HepG2 (cell line): ENCODE data around the gene VAC14. TPM values are rescaled to one million over a fixed set of nuclear protein-coding genes. Genes with fewer than 3 reads are reported as not detected.

ENCODE experiments used
- MIXL1 ChIP-seq: IDR thresholded peaks from 2 replicates; pipeline ENCODE4 v1.6.1; 2016
- MNT ChIP-seq: fragments of 450-650 bp; IDR thresholded peaks from 2 replicates; pipeline ENCODE4 v1.6.1; 2016
- SP140L ChIP-seq: sonication (generic); formaldehyde crosslinking; IDR thresholded peaks from 2 replicates; pipeline ENCODE4 v1.4.0; 2020; ENCODE audit warnings: missing genetic modification reagents, borderline replicate concordance
- polyA plus RNA-seq, 8 experiments: library from polyadenylated mRNA; depleted of rRNA in 3 of 8; stranded (reverse) in 7 of 8; unstranded in 1 of 8; fragments of >200 nt; fragmentation: Illumina TruSeq in 4 of 8; extraction: Trizol in 4 of 8; gene quantifications; 2 replicates each; pipeline versions ENCODE4 v1.2.1 to v1.2.3, GENCODE V29; 2011 to 2016; ENCODE audit warnings: low read depth in 4 of 8, missing spikeins in 1 of 8, mixed read lengths in 1 of 8; ENCODE audit not compliant: insufficient read depth in 1 of 8
- total RNA-seq, 5 experiments: library from RNA; depleted of rRNA; stranded (reverse); fragments of >200 nt; fragmentation: Illumina TruSeq; extraction: Trizol; gene quantifications; 2 replicates each; pipeline ENCODE4 v1.2.3, GENCODE V29; 2016; ENCODE audit warnings: low read depth in 1 of 5
- TF ChIP-seq, protein P1 (sequence below): sonication (generic); formaldehyde crosslinking; IDR thresholded peaks from 2 replicates; pipeline ENCODE4 v1.5.0; 2020; ENCODE audit warnings: missing genetic modification reagents, mild to moderate bottlenecking, borderline replicate concordance
- TF ChIP-seq, protein P2 (sequence below): IDR thresholded peaks from 2 replicates; pipeline ENCODE4 v1.4.0; 2020; ENCODE audit warnings: mild to moderate bottlenecking, missing genetic modification reagents
- TF ChIP-seq, protein P3 (sequence below): sonication (generic); IDR thresholded peaks from 2 replicates; pipeline ENCODE4 v1.6.1; 2016; ENCODE audit warnings: low read depth, borderline replicate concordance
- TF ChIP-seq, protein P4 (sequence below): sonication (generic); formaldehyde crosslinking; IDR thresholded peaks from 2 replicates; pipeline ENCODE4 v1.4.0; 2020; ENCODE audit warnings: mild to moderate bottlenecking, missing genetic modification reagents

VAC14 gene
- total and polyA plus RNA-seq, 2 of the 13 experiments (the other 11 are each of a cell fraction or from before 2014, with no cell fraction given): 23.5 to 24.6 TPM

DNA sequence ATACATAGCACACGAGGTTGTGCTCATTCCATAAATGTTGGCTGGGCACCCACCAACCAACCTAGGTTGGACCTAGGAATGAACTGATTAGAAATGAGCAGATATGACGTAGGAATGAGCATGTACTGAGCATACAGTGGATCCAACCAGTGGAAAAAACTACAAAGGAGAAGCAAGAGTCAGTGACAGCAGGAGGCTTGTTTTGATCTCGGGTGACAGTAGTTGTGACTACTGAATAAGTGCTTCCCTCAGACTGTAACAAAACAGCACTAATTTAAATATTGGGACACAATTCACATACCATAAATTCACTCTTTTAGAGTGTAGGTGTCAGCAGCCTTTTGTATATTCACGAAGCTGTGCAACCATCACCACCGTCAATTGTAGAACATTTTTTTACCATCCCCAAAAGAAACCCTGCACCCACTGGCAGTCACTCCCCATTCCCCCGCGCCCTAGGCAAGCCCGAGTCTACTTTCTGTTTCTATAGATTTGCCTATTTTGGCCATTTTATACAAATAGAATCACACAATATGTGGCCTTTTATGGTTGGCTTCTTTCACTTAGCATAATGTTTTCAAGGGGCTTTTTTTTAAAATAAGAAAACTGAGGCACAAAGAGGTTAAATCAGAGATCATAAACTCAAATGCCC, 7.0 kb downstream of the VAC14 start (continued):
- TF ChIP-seq, protein P1, sequence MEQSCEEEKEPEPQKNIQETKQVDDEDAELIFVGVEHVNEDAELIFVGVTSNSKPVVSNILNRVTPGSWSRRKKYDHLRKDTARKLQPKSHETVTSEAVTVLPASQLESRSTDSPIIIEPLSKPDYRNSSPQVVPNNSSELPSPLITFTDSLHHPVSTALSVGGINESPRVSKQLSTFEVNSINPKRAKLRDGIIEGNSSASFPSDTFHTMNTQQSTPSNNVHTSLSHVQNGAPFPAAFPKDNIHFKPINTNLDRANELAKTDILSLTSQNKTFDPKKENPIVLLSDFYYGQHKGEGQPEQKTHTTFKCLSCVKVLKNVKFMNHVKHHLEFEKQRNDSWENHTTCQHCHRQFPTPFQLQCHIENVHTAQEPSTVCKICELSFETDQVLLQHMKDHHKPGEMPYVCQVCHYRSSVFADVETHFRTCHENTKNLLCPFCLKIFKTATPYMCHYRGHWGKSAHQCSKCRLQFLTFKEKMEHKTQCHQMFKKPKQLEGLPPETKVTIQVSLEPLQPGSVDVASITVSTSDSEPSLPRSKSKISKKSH (CRISPR knock-in tag): no peak
- TF ChIP-seq MNT: no peak
- TF ChIP-seq, protein P2, sequence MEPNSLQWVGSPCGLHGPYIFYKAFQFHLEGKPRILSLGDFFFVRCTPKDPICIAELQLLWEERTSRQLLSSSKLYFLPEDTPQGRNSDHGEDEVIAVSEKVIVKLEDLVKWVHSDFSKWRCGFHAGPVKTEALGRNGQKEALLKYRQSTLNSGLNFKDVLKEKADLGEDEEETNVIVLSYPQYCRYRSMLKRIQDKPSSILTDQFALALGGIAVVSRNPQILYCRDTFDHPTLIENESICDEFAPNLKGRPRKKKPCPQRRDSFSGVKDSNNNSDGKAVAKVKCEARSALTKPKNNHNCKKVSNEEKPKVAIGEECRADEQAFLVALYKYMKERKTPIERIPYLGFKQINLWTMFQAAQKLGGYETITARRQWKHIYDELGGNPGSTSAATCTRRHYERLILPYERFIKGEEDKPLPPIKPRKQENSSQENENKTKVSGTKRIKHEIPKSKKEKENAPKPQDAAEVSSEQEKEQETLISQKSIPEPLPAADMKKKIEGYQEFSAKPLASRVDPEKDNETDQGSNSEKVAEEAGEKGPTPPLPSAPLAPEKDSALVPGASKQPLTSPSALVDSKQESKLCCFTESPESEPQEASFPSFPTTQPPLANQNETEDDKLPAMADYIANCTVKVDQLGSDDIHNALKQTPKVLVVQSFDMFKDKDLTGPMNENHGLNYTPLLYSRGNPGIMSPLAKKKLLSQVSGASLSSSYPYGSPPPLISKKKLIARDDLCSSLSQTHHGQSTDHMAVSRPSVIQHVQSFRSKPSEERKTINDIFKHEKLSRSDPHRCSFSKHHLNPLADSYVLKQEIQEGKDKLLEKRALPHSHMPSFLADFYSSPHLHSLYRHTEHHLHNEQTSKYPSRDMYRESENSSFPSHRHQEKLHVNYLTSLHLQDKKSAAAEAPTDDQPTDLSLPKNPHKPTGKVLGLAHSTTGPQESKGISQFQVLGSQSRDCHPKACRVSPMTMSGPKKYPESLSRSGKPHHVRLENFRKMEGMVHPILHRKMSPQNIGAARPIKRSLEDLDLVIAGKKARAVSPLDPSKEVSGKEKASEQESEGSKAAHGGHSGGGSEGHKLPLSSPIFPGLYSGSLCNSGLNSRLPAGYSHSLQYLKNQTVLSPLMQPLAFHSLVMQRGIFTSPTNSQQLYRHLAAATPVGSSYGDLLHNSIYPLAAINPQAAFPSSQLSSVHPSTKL: no peak
- TF ChIP-seq, protein P3, sequence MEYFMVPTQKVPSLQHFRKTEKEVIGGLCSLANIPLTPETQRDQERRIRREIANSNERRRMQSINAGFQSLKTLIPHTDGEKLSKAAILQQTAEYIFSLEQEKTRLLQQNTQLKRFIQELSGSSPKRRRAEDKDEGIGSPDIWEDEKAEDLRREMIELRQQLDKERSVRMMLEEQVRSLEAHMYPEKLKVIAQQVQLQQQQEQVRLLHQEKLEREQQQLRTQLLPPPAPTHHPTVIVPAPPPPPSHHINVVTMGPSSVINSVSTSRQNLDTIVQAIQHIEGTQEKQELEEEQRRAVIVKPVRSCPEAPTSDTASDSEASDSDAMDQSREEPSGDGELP: no peak
- TF ChIP-seq SP140L (CRISPR knock-in tag): no peak
- TF ChIP-seq MIXL1 (CRISPR knock-in tag): no peak
- TF ChIP-seq, protein P4, sequence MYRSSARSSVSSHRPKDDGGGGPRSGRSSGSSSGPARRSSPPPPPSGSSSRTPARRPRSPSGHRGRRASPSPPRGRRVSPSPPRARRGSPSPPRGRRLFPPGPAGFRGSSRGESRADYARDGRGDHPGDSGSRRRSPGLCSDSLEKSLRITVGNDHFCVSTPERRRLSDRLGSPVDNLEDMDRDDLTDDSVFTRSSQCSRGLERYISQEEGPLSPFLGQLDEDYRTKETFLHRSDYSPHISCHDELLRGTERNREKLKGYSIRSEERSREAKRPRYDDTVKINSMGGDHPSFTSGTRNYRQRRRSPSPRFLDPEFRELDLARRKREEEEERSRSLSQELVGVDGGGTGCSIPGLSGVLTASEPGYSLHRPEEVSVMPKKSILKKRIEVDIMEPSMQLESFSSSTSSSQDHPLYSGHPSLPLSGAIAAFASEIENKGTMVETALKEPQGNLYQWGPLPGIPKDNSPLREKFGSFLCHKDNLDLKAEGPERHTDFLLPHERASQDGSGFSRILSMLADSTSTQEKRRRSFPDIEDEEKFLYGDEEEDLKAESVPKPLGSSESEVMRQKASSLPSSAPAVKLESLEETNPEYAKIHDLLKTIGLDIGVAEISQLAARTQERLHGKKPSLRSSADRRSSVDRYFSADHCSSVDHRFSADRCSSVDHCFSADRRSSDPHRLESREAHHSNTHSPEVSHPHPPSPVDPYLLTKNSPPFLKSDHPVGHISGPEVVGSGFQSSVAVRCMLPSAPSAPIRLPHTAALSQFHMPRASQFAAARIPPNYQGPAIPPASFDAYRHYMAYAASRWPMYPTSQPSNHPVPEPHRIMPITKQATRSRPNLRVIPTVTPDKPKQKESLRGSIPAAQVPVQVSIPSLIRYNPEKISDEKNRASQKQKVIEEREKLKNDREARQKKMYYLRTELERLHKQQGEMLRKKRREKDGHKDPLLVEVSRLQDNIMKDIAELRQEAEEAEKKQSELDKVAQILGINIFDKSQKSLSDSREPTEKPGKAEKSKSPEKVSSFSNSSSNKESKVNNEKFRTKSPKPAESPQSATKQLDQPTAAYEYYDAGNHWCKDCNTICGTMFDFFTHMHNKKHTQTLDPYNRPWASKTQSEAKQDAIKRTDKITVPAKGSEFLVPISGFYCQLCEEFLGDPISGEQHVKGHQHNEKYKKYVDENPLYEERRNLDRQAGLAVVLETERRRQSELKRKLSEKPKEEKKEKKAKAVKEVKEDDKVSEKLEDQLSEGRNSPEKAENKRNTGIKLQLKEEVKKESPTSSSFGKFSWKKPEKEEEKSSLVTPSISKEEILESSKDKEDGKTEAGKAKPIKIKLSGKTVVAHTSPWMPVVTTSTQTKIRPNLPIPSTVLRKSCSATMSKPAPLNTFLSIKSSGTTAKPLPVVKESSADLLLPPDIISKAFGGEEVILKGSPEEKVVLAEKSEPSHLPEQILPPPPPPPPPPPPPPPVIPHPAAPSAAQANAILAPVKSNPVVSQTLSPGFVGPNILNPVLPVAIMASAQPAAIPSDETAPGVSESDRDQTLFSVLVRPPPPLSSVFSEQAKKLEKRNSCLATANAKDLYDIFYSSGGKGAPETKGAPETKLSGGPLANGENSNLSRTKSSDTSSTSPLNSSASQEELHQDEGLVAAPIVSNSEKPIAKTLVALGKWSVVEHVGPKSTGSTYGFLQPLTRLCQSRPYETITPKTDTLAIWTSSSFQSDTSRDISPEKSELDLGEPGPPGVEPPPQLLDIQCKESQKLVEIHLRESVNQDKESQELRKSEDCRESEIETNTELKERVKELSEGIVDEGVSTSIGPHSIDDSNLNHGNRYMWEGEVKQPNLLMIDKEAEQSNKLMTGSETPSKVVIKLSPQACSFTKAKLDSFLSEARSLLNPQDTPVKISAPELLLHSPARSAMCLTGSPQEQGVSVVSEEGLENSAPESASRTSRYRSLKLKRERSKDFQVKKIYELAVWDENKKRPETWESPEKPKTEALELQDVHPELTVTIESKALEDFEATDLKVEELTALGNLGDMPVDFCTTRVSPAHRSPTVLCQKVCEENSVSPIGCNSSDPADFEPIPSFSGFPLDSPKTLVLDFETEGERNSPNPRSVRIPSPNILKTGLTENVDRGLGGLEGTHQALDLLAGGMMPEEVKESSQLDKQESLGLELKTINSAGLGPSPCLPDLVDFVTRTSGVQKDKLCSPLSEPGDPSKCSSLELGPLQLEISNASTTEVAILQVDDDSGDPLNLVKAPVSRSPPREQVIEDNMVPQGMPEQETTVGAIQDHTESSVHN: no peak
